Activated naive CD4-positive, alpha-beta T cell treated with anti-CD3 and anti-CD28 coated beads for 36 hours (primary cell): ENCODE results near the gene ZNF618. TPM values are rescaled to one million over a fixed set of nuclear protein-coding genes. Genes with fewer than 3 reads are reported as not detected.

Source experiments
- CTCF ChIA-PET: fragments of 350-600 bp; sonication (Branson Sonifier 250); formaldehyde crosslinking; loops from one replicate; lab custom pipeline; 2021; ENCODE audit warnings: antibody characterized with exemption; lab: Charles Lee
- DNase-seq: peaks from one replicate; pipeline ENCODE4 v3.0.0-alpha.2; 2020
- H3K27ac Mint-ChIP-seq: one replicate; pipeline ENCODE4 v1.8.0; 2021; ENCODE audit warnings: mild to moderate bottlenecking, mixed read lengths
- H3K27me3 Mint-ChIP-seq: one replicate; pipeline ENCODE4 v1.8.0; 2021; ENCODE audit warnings: low read depth, mixed read lengths
- H3K36me3 Mint-ChIP-seq: one replicate; pipeline ENCODE4 v1.8.0; 2021; ENCODE audit warnings: low read depth, mixed read lengths
- H3K4me1 Mint-ChIP-seq: one replicate; pipeline ENCODE4 v1.8.0; 2021; ENCODE audit warnings: low read depth, mixed read lengths
- H3K4me3 Mint-ChIP-seq: one replicate; pipeline ENCODE4 v1.8.0; 2021; ENCODE audit warnings: mild to moderate bottlenecking, moderate library complexity, mixed read lengths
- H3K9me3 Mint-ChIP-seq: one replicate; pipeline ENCODE4 v1.8.0; 2021; ENCODE audit warnings: mixed read lengths
- intact Hi-C: fragments of 100-400 bp; cut with micrococcal nuclease; formaldehyde crosslinking; loops from one replicate; pipeline ENCODE4 v1.15.1; 2023
- total RNA-seq, 2 experiments: library from RNA; stranded (reverse); gene quantifications; one replicate each; pipeline ENCODE4 v1.2.3, GENCODE V29; 2021

The ZNF618 gene
- total RNA-seq, 2 experiments from 2014 or later, result 0.02 to 0.10 TPM

- Mint-ChIP-seq H3K4me3 (no peak overlapping the region), H3K27ac (no peak overlapping the region), H3K9me3 (no peaks in the 10 kb centered on the region), H3K4me1 (peaks cover 14% of the 10 kb centered on the region), H3K27me3 (no peaks in the 10 kb centered on the region), H3K36me3 (no peaks in the 10 kb centered on the region)
- DNase-seq, result no peak
- CTCF ChIA-PET, result interaction anchor here (1.0 to 1.1 kb wide), 2 partner anchors 79 to 404 kb away, joined by 3 read pairs; no protein-coding TSS in a partner anchor
- intact Hi-C loops, result no loop called here
These were observed 10.8 kb downstream of the ZNF618 start for GRCh38 chr9:113886933-113887332.

- no peaks in the 10 kb centered on the region for H3K9me3 Mint-ChIP-seq
- H3K27me3 Mint-ChIP-seq, result no peaks in the 10 kb centered on the region
- H3K4me1 Mint-ChIP-seq, result peaks cover 14% of the 10 kb centered on the region
- no peaks in the 10 kb centered on the region for H3K36me3 Mint-ChIP-seq
- intact Hi-C loops, result no loop called here
- no peak overlapping the region for H3K4me3 Mint-ChIP-seq
- DNase-seq, result no peak
- CTCF ChIA-PET, result interaction anchor here (0.7 to 1.1 kb wide), 4 partner anchors 80 to 459 kb away, joined by 3 to 5 read pairs (median 4); no protein-coding TSS in a partner anchor
- H3K27ac Mint-ChIP-seq, result no peak overlapping the region
These were observed 11.3 kb downstream of the ZNF618 start for GRCh38 chr9:113887436-113887835.

- H3K4me3 Mint-ChIP-seq, result no peak overlapping the region
- H3K27me3 Mint-ChIP-seq, result no peaks in the 10 kb centered on the region
- DNase-seq, result no peak
- H3K9me3 Mint-ChIP-seq, result no peaks in the 10 kb centered on the region
- intact Hi-C loops, result no loop called here
- no peak overlapping the region for H3K27ac Mint-ChIP-seq
- H3K4me1 Mint-ChIP-seq, result peaks cover 14% of the 10 kb centered on the region
- CTCF ChIA-PET, result interaction anchor here (1.1 kb wide), 1 partner anchor 146 kb away, joined by 4 read pairs; no protein-coding TSS in a partner anchor
- H3K36me3 Mint-ChIP-seq, result no peaks in the 10 kb centered on the region
These were observed 12.2 kb downstream of the ZNF618 start for GRCh38 chr9:113888336-113888735.

GRCh38 chr9:113888976-113889375 lies 12.9 kb downstream of the ZNF618 start:
- Mint-ChIP-seq H3K27ac (no peak overlapping the region), H3K9me3 (no peaks in the 10 kb centered on the region), H3K36me3 (no peaks in the 10 kb centered on the region), H3K4me3 (no peak overlapping the region), H3K27me3 (no peaks in the 10 kb centered on the region), H3K4me1 (peaks cover 14% of the 10 kb centered on the region)
- no peak for DNase-seq
- intact Hi-C loops, result no loop called here
- CTCF ChIA-PET, result interaction anchor here (0.9 kb wide), 1 partner anchor 13 kb away, joined by 3 read pairs; the partner anchor contains the start of gene ZNF618

GRCh38 chr9:113890704-113891103 lies 14.6 kb downstream of the ZNF618 start:
- CTCF ChIA-PET, result no interaction called here

GRCh38 chr9:113892861-113893491 lies 16.9 kb downstream of the ZNF618 start:
- peaks cover 1% of the 10 kb centered on the region for H3K27me3 Mint-ChIP-seq
- intact Hi-C loops, result no loop called here

More at GRCh38 chr9:113890704-113891103, 14.6 kb downstream of the ZNF618 start:
- no peak for DNase-seq
- H3K36me3 Mint-ChIP-seq, result no peaks in the 10 kb centered on the region
- H3K4me3 Mint-ChIP-seq, result no peak overlapping the region
- intact Hi-C loops, result no loop called here
- H3K27me3 Mint-ChIP-seq, result no peaks in the 10 kb centered on the region
- no peaks in the 10 kb centered on the region for H3K9me3 Mint-ChIP-seq
- H3K4me1 Mint-ChIP-seq, result peaks cover 12% of the 10 kb centered on the region
- no peak overlapping the region for H3K27ac Mint-ChIP-seq

GRCh38 chr9:113894166-113894565 lies 18.1 kb downstream of the ZNF618 start:
- no peak for DNase-seq
- Mint-ChIP-seq H3K4me1 (no peaks in the 10 kb centered on the region), H3K27me3 (peaks cover 3% of the 10 kb centered on the region), H3K27ac (no peak overlapping the region), H3K36me3 (no peaks in the 10 kb centered on the region), H3K4me3 (no peak overlapping the region), H3K9me3 (no peaks in the 10 kb centered on the region)
- CTCF ChIA-PET, result no interaction called here
- intact Hi-C loops, result no loop called here

More at GRCh38 chr9:113892861-113893491, 16.9 kb downstream of the ZNF618 start:
- Mint-ChIP-seq H3K27ac (no peak overlapping the region), H3K4me1 (no peaks in the 10 kb centered on the region), H3K9me3 (no peaks in the 10 kb centered on the region), H3K36me3 (no peaks in the 10 kb centered on the region), H3K4me3 (no peak overlapping the region)
- DNase-seq, result no peak
- CTCF ChIA-PET, result no interaction called here

GRCh38 chr9:113895526-113895925 lies 19.4 kb downstream of the ZNF618 start:
- DNase-seq, result no peak
- Mint-ChIP-seq H3K27ac (no peak overlapping the region), H3K4me1 (no peaks in the 10 kb centered on the region), H3K27me3 (peaks cover 3% of the 10 kb centered on the region), H3K9me3 (no peaks in the 10 kb centered on the region), H3K4me3 (no peak overlapping the region), H3K36me3 (no peaks in the 10 kb centered on the region)
- intact Hi-C loops, result no loop called here
- CTCF ChIA-PET, result no interaction called here

GRCh38 chr9:113896713-113897112 lies 20.6 kb downstream of the ZNF618 start:
- H3K36me3 Mint-ChIP-seq, result no peaks in the 10 kb centered on the region
- DNase-seq, result no peak
- intact Hi-C loops, result no loop called here
- H3K9me3 Mint-ChIP-seq, result no peaks in the 10 kb centered on the region
- no peaks in the 10 kb centered on the region for H3K4me1 Mint-ChIP-seq
- no peak overlapping the region for H3K27ac Mint-ChIP-seq
- CTCF ChIA-PET, result no interaction called here
- H3K27me3 Mint-ChIP-seq, result peaks cover 3% of the 10 kb centered on the region
- H3K4me3 Mint-ChIP-seq, result no peak overlapping the region

GRCh38 chr9:113898151-113898550 lies 22.0 kb downstream of the ZNF618 start:
- no peak overlapping the region for H3K27ac Mint-ChIP-seq
- DNase-seq, result no peak
- H3K9me3 Mint-ChIP-seq, result no peaks in the 10 kb centered on the region
- CTCF ChIA-PET, result interaction anchor here (0.6 kb wide), 1 partner anchor 21 kb away, joined by 3 read pairs; no protein-coding TSS in a partner anchor
- no peak overlapping the region for H3K4me3 Mint-ChIP-seq
- H3K27me3 Mint-ChIP-seq, result peaks cover 3% of the 10 kb centered on the region
- no peaks in the 10 kb centered on the region for H3K36me3 Mint-ChIP-seq
- intact Hi-C loops, result no loop called here
- no peaks in the 10 kb centered on the region for H3K4me1 Mint-ChIP-seq

GRCh38 chr9:113898596-113898995 lies 22.5 kb downstream of the ZNF618 start:
- H3K4me3 Mint-ChIP-seq, result no peak overlapping the region
- intact Hi-C loops, result no loop called here
- CTCF ChIA-PET, result interaction anchor here (0.6 kb wide), 1 partner anchor 22 kb away, joined by 3 read pairs; no protein-coding TSS in a partner anchor
- no peak overlapping the region for H3K27ac Mint-ChIP-seq
- peaks cover 3% of the 10 kb centered on the region for H3K9me3 Mint-ChIP-seq
- H3K4me1 Mint-ChIP-seq, result no peaks in the 10 kb centered on the region
- DNase-seq, result no peak
- no peaks in the 10 kb centered on the region for H3K36me3 Mint-ChIP-seq
- peaks cover 3% of the 10 kb centered on the region for H3K27me3 Mint-ChIP-seq

- intact Hi-C loops, result no loop called here
- Mint-ChIP-seq H3K9me3 (peaks cover 6% of the 10 kb centered on the region), H3K36me3 (no peaks in the 10 kb centered on the region), H3K27me3 (peaks cover 3% of the 10 kb centered on the region), H3K4me1 (no peaks in the 10 kb centered on the region), H3K27ac (no peak overlapping the region), H3K4me3 (no peak overlapping the region)
- no peak for DNase-seq
- CTCF ChIA-PET, result interaction anchor here (0.8 kb wide), 1 partner anchor 408 kb away, joined by 3 read pairs; no protein-coding TSS in a partner anchor
These were observed 23.1 kb downstream of the ZNF618 start for GRCh38 chr9:113899205-113899604.

- CTCF ChIA-PET, result no interaction called here
- DNase-seq, result no peak
- Mint-ChIP-seq H3K27ac (no peak overlapping the region), H3K27me3 (peaks cover 3% of the 10 kb centered on the region), H3K9me3 (peaks cover 6% of the 10 kb centered on the region), H3K36me3 (no peaks in the 10 kb centered on the region), H3K4me3 (no peak overlapping the region), H3K4me1 (no peaks in the 10 kb centered on the region)
- intact Hi-C loops, result no loop called here
These were observed 25.1 kb downstream of the ZNF618 start for GRCh38 chr9:113901221-113901688.
